CD4-positive, alpha-beta T cell (primary cell): Measurements from ENCODE around the gene RBM19. TPM values are rescaled to one million over a fixed set of nuclear protein-coding genes. Genes with fewer than 3 reads are reported as not detected.

ENCODE experiments used
- ATAC-seq: fragments of 200-7000 bp; cut with Tn5 transposase; one replicate; pipeline ENCODE4 v1.10.0; 2022; ENCODE audit warnings: mild to moderate bottlenecking; ENCODE audit not compliant: poor library complexity
- CTCF ChIA-PET: fragments of 350-600 bp; sonication (Branson Sonifier 250); formaldehyde crosslinking; loops from one replicate; lab custom pipeline; 2021; ENCODE audit warnings: antibody characterized with exemption, inconsistent platforms; lab: Charles Lee
- POLR2A ChIA-PET: fragments of 350-600 bp; sonication (Branson Sonifier 250); formaldehyde crosslinking; loops from one replicate; lab custom pipeline; 2021; ENCODE audit warnings: antibody characterized with exemption, inconsistent platforms; lab: Charles Lee
- DNase-seq, 14 experiments: peaks; one replicate each; pipeline ENCODE4 v3.0.0-alpha.2; 2013 to 2020; ENCODE audit warnings: mixed read lengths in 2 of 14
- H3K27ac ChIP-seq, 2 donors: one replicate each; pipeline versions ENCODE4 v1.5.1 to v1.7.0; 2013; ENCODE audit warnings: low read length in 2 of 2, low read depth in 1 of 2, mild to moderate bottlenecking in 1 of 2
- H3K27me3 ChIP-seq, 2 experiments: 1 replicate in 1 of 2; 2 replicates in 1 of 2; pipeline versions ENCODE4 v1.6.1 to v1.7.0; 2013; ENCODE audit warnings: low read length in 2 of 2, control low read depth in 1 of 2, mild to moderate bottlenecking in 1 of 2, moderate library complexity in 1 of 2; ENCODE audit not compliant: insufficient read depth in 2 of 2, control insufficient read depth in 1 of 2
- H3K36me3 ChIP-seq: one replicate; pipeline ENCODE4 v1.6.1; 2013; ENCODE audit warnings: low read length, control low read depth; ENCODE audit not compliant: insufficient read depth
- H3K4me1 ChIP-seq: one replicate; pipeline ENCODE4 v1.6.1; 2013; ENCODE audit warnings: low read length, control low read depth; ENCODE audit not compliant: insufficient read depth
- H3K4me3 ChIP-seq: one replicate; pipeline ENCODE4 v1.5.1; 2013; ENCODE audit warnings: mild to moderate bottlenecking, low read length, moderate library complexity
- H3K9me3 ChIP-seq, 2 experiments: 1 replicate in 1 of 2; 2 replicates in 1 of 2; pipeline versions ENCODE4 v1.6.1 to v1.7.0; 2013; ENCODE audit warnings: low read length in 2 of 2, mild to moderate bottlenecking in 2 of 2, control low read depth in 1 of 2, moderate library complexity in 1 of 2; ENCODE audit not compliant: control insufficient read depth in 1 of 2, insufficient read depth in 1 of 2
- H3K27ac Mint-ChIP-seq: one replicate; pipeline ENCODE4 v1.8.0; 2020; ENCODE audit warnings: mixed read lengths
- H3K27me3 Mint-ChIP-seq: one replicate; pipeline ENCODE4 v1.8.0; 2021; ENCODE audit warnings: mixed read lengths
- H3K36me3 Mint-ChIP-seq: one replicate; pipeline ENCODE4 v1.8.0; 2021; ENCODE audit warnings: low read depth, mixed read lengths
- H3K4me1 Mint-ChIP-seq: one replicate; pipeline ENCODE4 v1.8.0; 2021; ENCODE audit warnings: low read depth, mixed read lengths
- H3K4me3 Mint-ChIP-seq: one replicate; pipeline ENCODE4 v1.8.0; 2020; ENCODE audit warnings: mild to moderate bottlenecking, mixed read lengths
- H3K9me3 Mint-ChIP-seq: one replicate; pipeline ENCODE4 v1.8.0; 2020; ENCODE audit warnings: mixed read lengths
- intact Hi-C, 2 experiments: fragments of 100-400 bp; cut with DNase I in 1 of 2; cut with micrococcal nuclease in 1 of 2; formaldehyde crosslinking; loops; one replicate each; pipeline versions ENCODE4 v1.15.1 to v1.9.0; 2023 to 2025; cut with DNase I, micrococcal nuclease
- total RNA-seq, 174 experiments: library from RNA in 2 of 174; stranded (reverse) in 2 of 174; gene quantifications; one replicate each; pipeline ENCODE4 v1.2.3 and lab custom pipeline; 2021 to 2026
- TF ChIP-seq, protein P1 (sequence below): fragments of 200-600 bp; IDR thresholded peaks from one replicate; pipeline ENCODE4 v1.8.0; 2022; ENCODE audit warnings: antibody characterized with exemption, mild to moderate bottlenecking

RBM19 gene
- total RNA-seq, 2 experiments from 2014 or later = 57.1 to 58.5 TPM

GRCh38 chr12:113819495-113819894 lies 146.6 kb downstream of the RBM19 start:
- H3K27ac ChIP-seq = no peak overlapping the region
- H3K27me3 Mint-ChIP-seq = no peaks in the 10 kb centered on the region
- ChIA-PET POLR2A (no interaction called here), CTCF (no interaction called here)
- H3K36me3 Mint-ChIP-seq = peaks cover 60% of the 10 kb centered on the region
- H3K9me3 Mint-ChIP-seq = no peaks in the 10 kb centered on the region
- DNase-seq = no peak
- intact Hi-C loops = no loop called here
- H3K4me3 Mint-ChIP-seq = no peak overlapping the region
- H3K4me3 ChIP-seq = no peak overlapping the region
- no peak for ATAC-seq
- TF ChIP-seq, protein P1, sequence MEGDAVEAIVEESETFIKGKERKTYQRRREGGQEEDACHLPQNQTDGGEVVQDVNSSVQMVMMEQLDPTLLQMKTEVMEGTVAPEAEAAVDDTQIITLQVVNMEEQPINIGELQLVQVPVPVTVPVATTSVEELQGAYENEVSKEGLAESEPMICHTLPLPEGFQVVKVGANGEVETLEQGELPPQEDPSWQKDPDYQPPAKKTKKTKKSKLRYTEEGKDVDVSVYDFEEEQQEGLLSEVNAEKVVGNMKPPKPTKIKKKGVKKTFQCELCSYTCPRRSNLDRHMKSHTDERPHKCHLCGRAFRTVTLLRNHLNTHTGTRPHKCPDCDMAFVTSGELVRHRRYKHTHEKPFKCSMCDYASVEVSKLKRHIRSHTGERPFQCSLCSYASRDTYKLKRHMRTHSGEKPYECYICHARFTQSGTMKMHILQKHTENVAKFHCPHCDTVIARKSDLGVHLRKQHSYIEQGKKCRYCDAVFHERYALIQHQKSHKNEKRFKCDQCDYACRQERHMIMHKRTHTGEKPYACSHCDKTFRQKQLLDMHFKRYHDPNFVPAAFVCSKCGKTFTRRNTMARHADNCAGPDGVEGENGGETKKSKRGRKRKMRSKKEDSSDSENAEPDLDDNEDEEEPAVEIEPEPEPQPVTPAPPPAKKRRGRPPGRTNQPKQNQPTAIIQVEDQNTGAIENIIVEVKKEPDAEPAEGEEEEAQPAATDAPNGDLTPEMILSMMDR = no peak
- H3K27ac Mint-ChIP-seq = no peak overlapping the region
- no peaks in the 10 kb centered on the region for H3K4me1 ChIP-seq
- peaks cover 7% of the 10 kb centered on the region for H3K36me3 ChIP-seq
- peaks cover 0 to 5% of the 10 kb centered on the region in 2 experiments for H3K9me3 ChIP-seq
- no peaks in the 10 kb centered on the region for H3K4me1 Mint-ChIP-seq
- H3K27me3 ChIP-seq = no peaks in the 10 kb centered on the region

- TF ChIP-seq, protein P1 = no peak
- H3K36me3 Mint-ChIP-seq = peaks cover 58% of the 10 kb centered on the region
- DNase-seq = no peak
- peaks cover 7% of the 10 kb centered on the region for H3K36me3 ChIP-seq
- H3K4me3 ChIP-seq = no peak overlapping the region
- no peak overlapping the region for H3K4me3 Mint-ChIP-seq
- no peaks in the 10 kb centered on the region for H3K9me3 Mint-ChIP-seq
- H3K27me3 Mint-ChIP-seq = no peaks in the 10 kb centered on the region
- no peaks in the 10 kb centered on the region for H3K4me1 Mint-ChIP-seq
- peaks cover 0 to 8% of the 10 kb centered on the region in 2 experiments for H3K9me3 ChIP-seq
- no peak overlapping the region for H3K27ac ChIP-seq
- ChIA-PET POLR2A (no interaction called here), CTCF (no interaction called here)
- no peak overlapping the region for H3K27ac Mint-ChIP-seq
- no peaks in the 10 kb centered on the region for H3K27me3 ChIP-seq
- H3K4me1 ChIP-seq = no peaks in the 10 kb centered on the region
- intact Hi-C loops = no loop called here
- no peak for ATAC-seq
These were observed 147.3 kb downstream of the RBM19 start for GRCh38 chr12:113818833-113819232.

DNA sequence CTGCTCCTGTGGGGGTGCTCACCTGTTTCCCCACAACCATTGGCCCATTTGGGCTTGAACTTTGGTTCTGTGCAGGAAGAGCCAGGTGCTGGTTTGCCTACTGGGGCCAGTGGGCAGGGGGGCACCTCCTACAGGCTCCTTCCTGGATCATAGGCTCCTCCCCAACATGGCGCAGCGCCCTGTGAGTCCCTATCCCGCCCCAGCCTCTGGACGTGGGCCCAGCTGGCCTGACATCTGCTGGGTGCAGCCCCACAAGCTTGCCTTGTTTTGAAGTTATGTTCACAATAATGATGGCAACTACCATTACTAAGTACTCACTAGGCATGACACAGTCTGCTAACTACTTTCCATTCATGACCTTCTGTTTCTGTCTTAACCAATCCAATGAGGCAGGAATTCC lies 147.8 kb downstream of the RBM19 start:
- H3K4me3 ChIP-seq = no peak overlapping the region
- intact Hi-C loops = no loop called here
- no peak for ATAC-seq
- no peaks in the 10 kb centered on the region for H3K4me1 ChIP-seq
- peaks cover under 1% of the 10 kb centered on the region for H3K9me3 Mint-ChIP-seq
- no peaks in the 10 kb centered on the region for H3K4me1 Mint-ChIP-seq
- TF ChIP-seq, protein P1 = no peak
- H3K27me3 ChIP-seq = no peaks in the 10 kb centered on the region
- no peak overlapping the region for H3K27ac Mint-ChIP-seq
- H3K36me3 Mint-ChIP-seq = peaks cover 56% of the 10 kb centered on the region
- no peak overlapping the region for H3K27ac ChIP-seq
- peaks cover 7% of the 10 kb centered on the region for H3K36me3 ChIP-seq
- no peaks in the 10 kb centered on the region for H3K27me3 Mint-ChIP-seq
- ChIA-PET POLR2A (no interaction called here), CTCF (no interaction called here)
- DNase-seq = no peak
- H3K4me3 Mint-ChIP-seq = no peak overlapping the region
- peaks cover 0 to 8% of the 10 kb centered on the region in 2 experiments for H3K9me3 ChIP-seq
